HEK293 (cell line): ENCODE data around the gene TBC1D22A.

Source experiments
- GLIS2 ChIP-seq: fragments of 450-650 bp; formaldehyde crosslinking; IDR thresholded peaks from 2 replicates; pipeline ENCODE4 v1.5.1; 2016; ENCODE audit warnings: missing biosample characterization, missing genetic modification characterization
- TCF7L2 ChIP-seq: IDR thresholded peaks from 2 replicates; pipeline ENCODE4 v1.6.1; 2011; ENCODE audit warnings: low read depth, mild to moderate bottlenecking, inconsistent platforms, low read length, moderate library complexity, borderline replicate concordance
- ZNF324 ChIP-seq: fragments of 450-650 bp; formaldehyde crosslinking; IDR thresholded peaks from 2 replicates; pipeline ENCODE4 v1.5.1; 2016; ENCODE audit warnings: missing biosample characterization, missing genetic modification characterization
- ZNF629 ChIP-seq: fragments of 450-650 bp; formaldehyde crosslinking; IDR thresholded peaks from 2 replicates; pipeline ENCODE4 v1.5.1; 2017; ENCODE audit warnings: missing biosample characterization, missing genetic modification characterization

GRCh38 chr22:46721501-46722085 lies 40.9 kb upstream of the TBC1D22A start:
- TF ChIP-seq ZNF324 (tag by site-specific recombination), result no peak
- no peak for TF ChIP-seq ZNF629
- no peak for TF ChIP-seq TCF7L2
- TF ChIP-seq GLIS2 (tag by site-specific recombination), result no peak
